K562 (cell line): ENCODE data around the gene DEF6. TPM values are rescaled to one million over a fixed set of nuclear protein-coding genes. Genes with fewer than 3 reads are reported as not detected.
A peak's percentile ranks its signal among the peaks of the same experiment; 100 is the strongest.

Source experiments
- CHD4 ChIP-seq: fragments of 200-600 bp; sonication (generic); IDR thresholded peaks from 3 replicates; pipeline ENCODE4 v1.6.1; 2012; ENCODE audit warnings: low read depth, mild to moderate bottlenecking, mixed read lengths, low read length, inconsistent platforms; ENCODE audit not compliant: insufficient read depth, insufficient replicate concordance, poor library complexity, severe bottlenecking
- EGR1 ChIP-seq: fragments of 450-650 bp; conservative IDR thresholded peaks from 2 replicates; pipeline ENCODE4 v1.6.1; 2017; ENCODE audit warnings: mild to moderate bottlenecking
- HDAC1 ChIP-seq, 2 experiments: fragments of 450-650 bp; IDR thresholded peaks; 2 replicates each; pipeline ENCODE4 v1.6.1; 2016 to 2017; ENCODE audit warnings: inconsistent platforms in 1 of 2, mild to moderate bottlenecking in 1 of 2, moderate library complexity in 1 of 2
- MIER1 ChIP-seq: fragments of 450-650 bp; IDR thresholded peaks from 2 replicates; pipeline ENCODE4 v1.6.1; 2016; ENCODE audit warnings: antibody characterized with exemption, mild to moderate bottlenecking, low read depth
- PCBP1 ChIP-seq: fragments of 200-400 bp; formaldehyde crosslinking; IDR thresholded peaks from 2 replicates; pipeline ENCODE4 v1.6.1; 2018; ENCODE audit warnings: mild to moderate bottlenecking, low read depth, low read length; ENCODE audit not compliant: poor library complexity, severe bottlenecking
- TOE1 ChIP-seq, 2 experiments: fragments of 450-650 bp in 1 of 2; sonication (generic) in 1 of 2; formaldehyde crosslinking in 1 of 2; IDR thresholded peaks; 2 replicates each; pipeline versions ENCODE4 v1.7.1 to v1.8.0; 2016 to 2022; ENCODE audit warnings: borderline replicate concordance in 2 of 2, mild to moderate bottlenecking in 2 of 2, antibody characterized with exemption in 1 of 2, inconsistent platforms in 1 of 2, low read depth in 1 of 2, missing genetic modification reagents in 1 of 2, moderate library complexity in 1 of 2
- ZBTB1 ChIP-seq: sonication (generic); formaldehyde crosslinking; IDR thresholded peaks from 2 replicates; pipeline ENCODE4 v1.8.1; 2023; ENCODE audit warnings: missing genetic modification reagents, low read depth, mild to moderate bottlenecking, borderline replicate concordance
- ZNF143 ChIP-seq: sonication (generic); formaldehyde crosslinking; IDR thresholded peaks from 2 replicates; pipeline ENCODE4 v1.9.0; 2022; ENCODE audit warnings: mild to moderate bottlenecking, missing genetic modification reagents
- polyA plus RNA-seq, 8 experiments: library from polyadenylated mRNA; depleted of rRNA in 4 of 8; stranded (reverse) in 5 of 8; unstranded in 3 of 8; fragments of >200 nt; fragmentation: Nextera tagmentation in 2 of 8; fragmentation: Illumina TruSeq in 1 of 8; extraction: Ambion mirVana in 2 of 8; extraction: Trizol in 1 of 8; gene quantifications; 2 replicates each; pipeline versions ENCODE4 v1.2.1 to v1.2.3, GENCODE V29; 2011 to 2014; ENCODE audit warnings: inconsistent platforms in 1 of 8, missing spikeins in 1 of 8
- total RNA-seq, 7 experiments: library from RNA; depleted of rRNA in 6 of 7; stranded (reverse); fragments of >200 nt in 6 of 7; fragmentation: Illumina TruSeq in 2 of 7; extraction: Trizol in 2 of 7; gene quantifications; 2 replicates each; pipeline versions ENCODE4 v1.2.1 to v1.2.3, GENCODE V29; 2011 to 2021; ENCODE audit warnings: low replicate concordance in 1 of 7
- TF ChIP-seq, protein P1 (sequence below): sonication (generic); formaldehyde crosslinking; IDR thresholded peaks from 2 replicates; pipeline ENCODE4 v1.8.0; 2022; ENCODE audit warnings: mild to moderate bottlenecking, missing genetic modification reagents, borderline replicate concordance
- TF ChIP-seq, protein P2 (sequence below): sonication (generic); formaldehyde crosslinking; IDR thresholded peaks from 2 replicates; pipeline ENCODE4 v1.8.0; 2022; ENCODE audit warnings: mild to moderate bottlenecking, missing genetic modification reagents

The DEF6 gene
- total and polyA plus RNA-seq, 9 of the 15 experiments (the other 6 are each of a cell fraction or from before 2014, with no cell fraction given), result 1.3 to 44.6 (median 22.7) TPM

DNA sequence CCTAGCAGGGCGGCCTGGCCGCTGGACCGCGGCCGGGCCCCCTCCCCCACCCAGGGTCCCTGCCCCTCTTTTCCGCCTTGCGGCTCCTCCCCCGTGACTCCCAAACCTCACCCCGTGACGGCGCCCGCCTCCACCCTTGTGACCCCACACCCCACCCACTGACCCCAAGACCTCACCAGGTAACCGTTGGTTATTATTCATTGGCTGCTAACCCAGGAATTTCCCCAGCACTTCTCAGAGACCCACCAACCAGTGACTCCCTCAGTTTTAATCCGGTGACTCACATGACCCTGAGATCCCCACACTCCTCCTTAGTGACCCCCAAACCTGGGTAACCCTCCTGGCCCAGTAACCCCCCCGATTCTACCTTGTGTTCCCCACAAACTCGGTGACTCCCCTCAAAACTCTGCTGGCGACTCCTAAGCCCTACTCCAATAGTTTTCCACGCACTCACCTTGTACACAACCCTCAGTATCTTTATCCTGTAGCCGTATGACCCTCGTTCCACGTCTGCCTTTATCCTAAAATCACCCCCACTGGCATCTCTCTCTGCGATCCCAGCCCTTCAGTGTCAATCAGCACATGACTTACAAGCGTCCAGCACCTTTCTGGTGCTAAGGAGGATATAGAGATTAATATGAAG, 37.5 kb upstream of the DEF6 start (continued):
- TF ChIP-seq ZNF143 (CRISPR knock-in tag) (0 out of 2 replicates have a peak, but pooled peaks have one; percentile 9), MIER1 (0 out of 2 replicates have a peak, but pooled peaks have one; percentile 41), EGR1 (no peak), PCBP1 (peak; percentile 29), HDAC1 (IDR thresholded peaks at IDR 0.05) (peak in 1 of 2 experiments; percentile 60; a peak in 2 of 4 replicates), TOE1 (IDR thresholded peaks at IDR 0.05; ENCODE audit: borderline replicate concordance) (0 out of 2 replicates have a peak, but pooled peaks have one; percentile 37), TOE1 (CRISPR knock-in tag; IDR thresholded peaks at IDR 0.05; ENCODE audit: borderline replicate concordance, low read depth) (no peak), ZBTB1 (CRISPR knock-in tag) (no peak), CHD4 (peak; percentile 33)
- TF ChIP-seq, protein P1, sequence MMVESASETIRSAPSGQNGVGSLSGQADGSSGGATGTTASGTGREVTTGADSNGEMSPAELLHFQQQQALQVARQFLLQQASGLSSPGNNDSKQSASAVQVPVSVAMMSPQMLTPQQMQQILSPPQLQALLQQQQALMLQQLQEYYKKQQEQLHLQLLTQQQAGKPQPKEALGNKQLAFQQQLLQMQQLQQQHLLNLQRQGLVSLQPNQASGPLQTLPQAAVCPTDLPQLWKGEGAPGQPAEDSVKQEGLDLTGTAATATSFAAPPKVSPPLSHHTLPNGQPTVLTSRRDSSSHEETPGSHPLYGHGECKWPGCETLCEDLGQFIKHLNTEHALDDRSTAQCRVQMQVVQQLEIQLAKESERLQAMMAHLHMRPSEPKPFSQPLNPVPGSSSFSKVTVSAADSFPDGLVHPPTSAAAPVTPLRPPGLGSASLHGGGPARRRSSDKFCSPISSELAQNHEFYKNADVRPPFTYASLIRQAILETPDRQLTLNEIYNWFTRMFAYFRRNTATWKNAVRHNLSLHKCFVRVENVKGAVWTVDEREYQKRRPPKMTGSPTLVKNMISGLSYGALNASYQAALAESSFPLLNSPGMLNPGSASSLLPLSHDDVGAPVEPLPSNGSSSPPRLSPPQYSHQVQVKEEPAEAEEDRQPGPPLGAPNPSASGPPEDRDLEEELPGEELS (CRISPR knock-in tag), result no peak
- TF ChIP-seq, protein P2, sequence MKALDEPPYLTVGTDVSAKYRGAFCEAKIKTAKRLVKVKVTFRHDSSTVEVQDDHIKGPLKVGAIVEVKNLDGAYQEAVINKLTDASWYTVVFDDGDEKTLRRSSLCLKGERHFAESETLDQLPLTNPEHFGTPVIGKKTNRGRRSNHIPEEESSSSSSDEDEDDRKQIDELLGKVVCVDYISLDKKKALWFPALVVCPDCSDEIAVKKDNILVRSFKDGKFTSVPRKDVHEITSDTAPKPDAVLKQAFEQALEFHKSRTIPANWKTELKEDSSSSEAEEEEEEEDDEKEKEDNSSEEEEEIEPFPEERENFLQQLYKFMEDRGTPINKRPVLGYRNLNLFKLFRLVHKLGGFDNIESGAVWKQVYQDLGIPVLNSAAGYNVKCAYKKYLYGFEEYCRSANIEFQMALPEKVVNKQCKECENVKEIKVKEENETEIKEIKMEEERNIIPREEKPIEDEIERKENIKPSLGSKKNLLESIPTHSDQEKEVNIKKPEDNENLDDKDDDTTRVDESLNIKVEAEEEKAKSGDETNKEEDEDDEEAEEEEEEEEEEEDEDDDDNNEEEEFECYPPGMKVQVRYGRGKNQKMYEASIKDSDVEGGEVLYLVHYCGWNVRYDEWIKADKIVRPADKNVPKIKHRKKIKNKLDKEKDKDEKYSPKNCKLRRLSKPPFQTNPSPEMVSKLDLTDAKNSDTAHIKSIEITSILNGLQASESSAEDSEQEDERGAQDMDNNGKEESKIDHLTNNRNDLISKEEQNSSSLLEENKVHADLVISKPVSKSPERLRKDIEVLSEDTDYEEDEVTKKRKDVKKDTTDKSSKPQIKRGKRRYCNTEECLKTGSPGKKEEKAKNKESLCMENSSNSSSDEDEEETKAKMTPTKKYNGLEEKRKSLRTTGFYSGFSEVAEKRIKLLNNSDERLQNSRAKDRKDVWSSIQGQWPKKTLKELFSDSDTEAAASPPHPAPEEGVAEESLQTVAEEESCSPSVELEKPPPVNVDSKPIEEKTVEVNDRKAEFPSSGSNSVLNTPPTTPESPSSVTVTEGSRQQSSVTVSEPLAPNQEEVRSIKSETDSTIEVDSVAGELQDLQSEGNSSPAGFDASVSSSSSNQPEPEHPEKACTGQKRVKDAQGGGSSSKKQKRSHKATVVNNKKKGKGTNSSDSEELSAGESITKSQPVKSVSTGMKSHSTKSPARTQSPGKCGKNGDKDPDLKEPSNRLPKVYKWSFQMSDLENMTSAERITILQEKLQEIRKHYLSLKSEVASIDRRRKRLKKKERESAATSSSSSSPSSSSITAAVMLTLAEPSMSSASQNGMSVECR, result no peak
